LNCaP clone FGC (cell line): ENCODE measurements around the gene GET3.
"Not testable (repeated sequence)": the region's sequence is repeated elsewhere in the genome, so short reads cannot be mapped to it uniquely, and the experiment has no call there.

Experiments used
- DNase-seq: peaks from one replicate; pipeline ENCODE4 v3.0.0-alpha.2; 2011; ENCODE audit warnings: low read depth
- H3K4me3 ChIP-seq: 2 replicates; pipeline ENCODE4 v1.5.1; 2011; ENCODE audit warnings: mild to moderate bottlenecking, low read depth, low read length, control low read depth
- CTCF ChIP-seq: IDR thresholded peaks from 2 replicates; pipeline ENCODE4 v1.5.1; 2012; ENCODE audit warnings: mild to moderate bottlenecking; ENCODE audit not compliant: control insufficient read depth, insufficient read depth; ENCODE audit errors: extremely low read depth

The GET3 gene

GRCh38 chr19:12705654-12706331 is 31.5 kb upstream of the GET3 start:
- DNase-seq: no peak
- no peak overlapping the region for H3K4me3 ChIP-seq
- TF ChIP-seq CTCF: no peak

GRCh38 chr19:12706332-12706718 is 31.0 kb upstream of the GET3 start:
- DNase-seq: no peak
- no peak overlapping the region for H3K4me3 ChIP-seq
- no peak for TF ChIP-seq CTCF

GRCh38 chr19:12708641-12709040 is 28.7 kb upstream of the GET3 start:
- H3K4me3 ChIP-seq: no peak overlapping the region
- DNase-seq: no peak
- no peak for TF ChIP-seq CTCF

- TF ChIP-seq CTCF: no peak
- H3K4me3 ChIP-seq: no peak overlapping the region
- DNase-seq: no peak
These were observed 26.1 kb upstream of the GET3 start for GRCh38 chr19:12711187-12711586.

GRCh38 chr19:12712077-12712476 is 25.2 kb upstream of the GET3 start:
- H3K4me3 ChIP-seq, DNase-seq: not testable (repeated sequence)

GRCh38 chr19:12713304-12713703 is 24.0 kb upstream of the GET3 start:
- DNase-seq, H3K4me3 ChIP-seq: not testable (repeated sequence)

- H3K4me3 ChIP-seq: no peak overlapping the region
- DNase-seq: no peak
- TF ChIP-seq CTCF: no peak
These were observed 22.2 kb upstream of the GET3 start for GRCh38 chr19:12715102-12715501.

GRCh38 chr19:12715929-12716328 is 21.4 kb upstream of the GET3 start:
- H3K4me3 ChIP-seq: no peak overlapping the region
- no peak for TF ChIP-seq CTCF
- DNase-seq: no peak
